NT2/D1 (cell line): Measurements from ENCODE around the gene NEK1.

Experiments
- DNase-seq: peaks from one replicate; pipeline ENCODE4 v3.0.0-alpha.2; 2011; ENCODE audit warnings: low read depth, low spot score
- H3K27me3 ChIP-seq: 2 replicates; pipeline ENCODE4 v1.6.0; 2011; ENCODE audit warnings: mild to moderate bottlenecking; ENCODE audit not compliant: insufficient read length, insufficient read depth
- H3K36me3 ChIP-seq: 2 replicates; pipeline ENCODE4 v1.6.1; 2011; ENCODE audit warnings: mild to moderate bottlenecking, low read length, mixed read lengths; ENCODE audit not compliant: insufficient read depth, insufficient read length
- H3K4me1 ChIP-seq: 2 replicates; pipeline ENCODE4 v1.5.1; 2011; ENCODE audit not compliant: insufficient read depth, insufficient read length
- H3K4me3 ChIP-seq: 2 replicates; pipeline ENCODE4 v1.5.1; 2011; ENCODE audit warnings: low read depth; ENCODE audit not compliant: insufficient read length
- H3K9ac ChIP-seq: 2 replicates; pipeline ENCODE4 v1.6.0; 2011; ENCODE audit warnings: low read depth; ENCODE audit not compliant: insufficient read length
- H3K9me3 ChIP-seq: 2 replicates; pipeline ENCODE4 v1.5.1; 2011; ENCODE audit warnings: mild to moderate bottlenecking, low read length; ENCODE audit not compliant: insufficient read depth
- SUZ12 ChIP-seq: IDR thresholded peaks from 2 replicates; pipeline ENCODE4 v1.6.1; 2011; ENCODE audit not compliant: insufficient read length, insufficient read depth; ENCODE audit errors: extremely low read depth
- YY1 ChIP-seq: IDR thresholded peaks from 2 replicates; pipeline ENCODE4 v1.6.1; 2011; ENCODE audit not compliant: insufficient read length, insufficient read depth
- ZNF274 ChIP-seq: IDR thresholded peaks from 2 replicates; pipeline ENCODE4 v1.6.1; 2011; ENCODE audit warnings: mild to moderate bottlenecking, low read depth, low read length

The NEK1 gene

DNA sequence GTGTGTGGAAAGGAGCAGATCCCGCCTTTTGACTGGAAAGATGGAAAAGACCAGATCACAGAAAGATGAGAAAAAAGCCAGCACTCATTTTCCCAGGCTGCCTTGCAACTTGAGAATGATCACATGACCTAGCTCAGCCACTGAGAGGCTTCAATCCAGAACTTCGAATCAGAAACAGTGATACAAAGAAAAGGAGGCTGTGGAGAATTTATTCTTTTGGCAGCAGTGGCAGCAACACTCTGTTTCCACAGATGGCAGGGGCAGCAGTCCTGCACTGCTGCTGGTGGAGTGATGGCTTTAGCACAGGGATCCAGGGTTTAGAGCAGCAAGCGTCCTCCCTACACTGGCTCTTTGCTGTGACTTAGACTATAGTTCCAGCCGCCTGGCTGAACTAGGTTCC, 263.8 kb downstream of the NEK1 start:
- Histone ChIP-seq H3K4me1 (no peaks in the 10 kb centered on the region), H3K9me3 (no peaks in the 10 kb centered on the region), H3K4me3 (no peak overlapping the region), H3K36me3 (no peaks in the 10 kb centered on the region), H3K9ac (no peak overlapping the region), H3K27me3 (no peaks in the 10 kb centered on the region)
- no peak for DNase-seq
- TF ChIP-seq SUZ12 (no peak), YY1 (no peak), ZNF274 (no peak)

DNA sequence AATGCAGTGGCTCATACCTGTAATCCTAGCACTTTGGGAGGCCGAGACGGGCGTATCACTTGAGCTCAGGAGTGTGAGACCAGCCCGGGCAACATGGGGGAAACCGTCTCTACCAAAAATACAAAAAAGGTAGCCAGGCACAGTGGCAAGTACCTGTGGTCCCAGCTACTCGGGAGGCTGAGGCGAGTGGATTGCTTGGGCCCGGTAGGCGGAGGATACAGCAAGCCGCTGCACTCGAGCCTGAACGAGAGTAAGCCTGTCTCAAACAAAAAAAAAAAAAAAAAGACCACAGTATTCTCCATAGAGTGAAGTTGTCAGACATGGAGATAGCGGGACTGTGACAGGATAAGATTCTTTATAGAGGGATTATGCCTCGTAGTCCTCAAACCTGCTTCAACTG, 265.5 kb downstream of the NEK1 start:
- no peaks in the 10 kb centered on the region for H3K36me3 ChIP-seq
- DNase-seq = no peak
- no peaks in the 10 kb centered on the region for H3K27me3 ChIP-seq
- H3K4me1 ChIP-seq = no peaks in the 10 kb centered on the region
- H3K4me3 ChIP-seq = no peak overlapping the region
- TF ChIP-seq YY1 = no peak
- no peak for TF ChIP-seq ZNF274
- no peak for TF ChIP-seq SUZ12
- H3K9ac ChIP-seq = no peak overlapping the region
- no peaks in the 10 kb centered on the region for H3K9me3 ChIP-seq

DNA sequence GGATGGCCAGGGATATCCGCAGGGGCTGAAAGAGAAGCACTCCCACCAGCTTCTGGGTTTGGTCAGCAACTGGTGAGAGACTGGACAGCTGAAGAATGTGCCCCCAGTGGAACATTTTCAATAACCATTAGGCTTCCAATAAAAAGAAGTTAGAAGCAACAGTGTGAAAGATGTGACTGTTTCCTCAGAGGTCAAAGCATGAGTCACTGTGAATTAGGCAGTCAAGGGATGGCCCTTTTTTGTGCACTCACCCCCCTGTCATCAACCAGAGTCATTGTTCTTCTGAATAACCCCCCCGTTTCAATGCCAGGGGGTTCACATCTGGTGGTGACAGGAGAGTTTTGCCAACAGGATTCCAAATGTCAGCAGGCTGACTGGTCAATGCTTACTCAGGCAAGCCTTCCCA, 267.1 kb downstream of the NEK1 start:
- DNase-seq = no peak
- Histone ChIP-seq H3K27me3 (no peaks in the 10 kb centered on the region), H3K36me3 (no peaks in the 10 kb centered on the region), H3K9me3 (no peaks in the 10 kb centered on the region), H3K4me1 (no peaks in the 10 kb centered on the region), H3K9ac (no peak overlapping the region), H3K4me3 (no peak overlapping the region)
- TF ChIP-seq YY1 (no peak), ZNF274 (no peak), SUZ12 (no peak)
